Measurements from ENCODE around the gene OPCML. TPM values are rescaled to one million over a fixed set of nuclear protein-coding genes. Genes with fewer than 3 reads are reported as not detected.

The OPCML gene
- total RNA-seq, 1 experiment from 2014 or later = 0.94 TPM

GRCh38 chr11:133277886-133278285 lies 254.4 kb downstream of the OPCML start:
- Histone ChIP-seq H4K5ac (ENCODE audit: insufficient read length, low read depth, low read length) (no peak overlapping the region), H4K91ac (ENCODE audit: insufficient read length, low read depth, low read length) (no peak overlapping the region), H3K79me2 (ENCODE audit: insufficient read depth, low read length) (no peaks in the 10 kb centered on the region), H3K4me1 (ENCODE audit: insufficient read depth, low read length) (peaks cover 7% of the 10 kb centered on the region; the same call in 1 of the 2 replicates), H2AK5ac (ENCODE audit: insufficient read length, low read length) (no peak overlapping the region), H2BK20ac (ENCODE audit: low read depth, low read length, poor library complexity, severe bottlenecking) (no peak overlapping the region), H2BK120ac (ENCODE audit: low read depth, low read length, poor library complexity, severe bottlenecking) (no peak overlapping the region), H3T11ph (ENCODE audit: low read length) (no peak overlapping the region), H3K27ac (ENCODE audit: insufficient read length, low read depth, low read length) (no peak overlapping the region), H3K4ac (ENCODE audit: low read depth, low read length) (no peak overlapping the region), H3K23ac (ENCODE audit: insufficient read length, low read depth, low read length) (no peak overlapping the region), H2AFZ (ENCODE audit: low read length) (no peak overlapping the region), H3K27me3 (ENCODE audit: insufficient read depth, low read length) (no peaks in the 10 kb centered on the region), H3K14ac (ENCODE audit: insufficient read depth, low read length) (no peak overlapping the region), H3K23me2 (ENCODE audit: insufficient read length, low read depth, low read length, poor library complexity, severe bottlenecking) (no peaks in the 10 kb centered on the region), H3K79me1 (ENCODE audit: insufficient read depth, low read depth, low read length, poor library complexity, severe bottlenecking) (no peaks in the 10 kb centered on the region), H3K4me2 (ENCODE audit: insufficient read depth, insufficient read length, low read length) (no peak overlapping the region), H3K9ac (ENCODE audit: extremely low read depth, insufficient read length, low read length) (no peak overlapping the region), H2BK12ac (ENCODE audit: insufficient read length, low read depth, low read length) (no peak overlapping the region), H2BK15ac (ENCODE audit: low read depth, low read length) (no peak overlapping the region), H4K8ac (replicated peaks; ENCODE audit: insufficient read length, low read depth, low read length) (no peak overlapping the region), H3K18ac (ENCODE audit: insufficient read length, low read depth, low read length) (no peak overlapping the region), H3K56ac (ENCODE audit: insufficient read length, low read depth, low read length) (no peak overlapping the region), H4K20me1 (ENCODE audit: control insufficient read depth, insufficient read depth, insufficient read length) (no peaks in the 10 kb centered on the region), H2BK5ac (ENCODE audit: insufficient read length, low read length) (no peak overlapping the region), H3K9me3 (ENCODE audit: control insufficient read depth, low read depth, low read length) (no peaks in the 10 kb centered on the region)
- peaks cover 0 to 14% (median 5%) of the 10 kb centered on the region in 3 experiments; a peak in 4 of 7 replicates for H3K36me3 Mint-ChIP-seq (ENCODE audit: insufficient read depth in 1 of 3, low read depth in 3 of 3)
- no peak for DNase-seq
- H3K27me3 Mint-ChIP-seq (ENCODE audit: low read depth) = no peaks in the 10 kb centered on the region; the same call in 1 of the 2 replicates
- no peak overlapping the region for H3K27ac Mint-ChIP-seq
- H3K4me1 Mint-ChIP-seq = peaks cover 17 to 19% of the 10 kb centered on the region in 2 experiments
- WGBS (ENCODE audit: extremely low coverage, insufficient read length, low lambda C conversion rate) = no CpG with 5 or more reads among the region's 5 CpGs
- TF ChIP-seq CTCF (conservative IDR thresholded peaks at IDR 0.05) = no peak
- H3K4me3 Mint-ChIP-seq = no peak overlapping the region
- H3K9me3 Mint-ChIP-seq = peaks cover 0 to 4% of the 10 kb centered on the region in 2 experiments; a peak in 1 of 5 replicates

All from H9 (cell line).